Upper lobe of left lung (tissue), 4 donors: Measurements from ENCODE around the gene RABEP2.
"Not testable (repeated sequence)": the region's sequence is repeated elsewhere in the genome, so short reads cannot be mapped to it uniquely, and the experiment has no call there.

Experiments used
- CTCF ChIP-seq, 6 experiments: fragments of 450-650 bp in 4 of 6; fragments of 200-600 bp in 2 of 6; sonication (generic) in 2 of 6; IDR thresholded peaks; one replicate each; pipeline ENCODE4 v1.5.1; 2016 to 2019; ENCODE audit warnings: antibody characterized with exemption in 6 of 6
- EP300 ChIP-seq, 4 donors: sonication (generic); formaldehyde crosslinking; IDR thresholded peaks; one replicate each; pipeline ENCODE4 v1.5.1; 2017; ENCODE audit warnings: antibody characterized with exemption in 4 of 4, control low read depth in 2 of 4
- POLR2A ChIP-seq, 4 donors: fragments of 450-650 bp; IDR thresholded peaks; one replicate each; pipeline ENCODE4 v1.5.1; 2016 to 2017; ENCODE audit warnings: antibody characterized with exemption in 4 of 4, mild to moderate bottlenecking in 2 of 4

- not testable (repeated sequence) for TF ChIP-seq POLR2A, CTCF, EP300 (IDR thresholded peaks at IDR 0.05)
These were observed 14.8 kb upstream of the RABEP2 start for GRCh38 chr16:28939825-28940224.
